ENCODE data around the gene TMEM95.
A peak's percentile ranks its signal among the peaks of the same experiment; 100 is the strongest.
"Not testable (repeated sequence)": the region's sequence is repeated elsewhere in the genome, so short reads cannot be mapped to it uniquely, and the experiment has no call there.

The TMEM95 gene

DNA sequence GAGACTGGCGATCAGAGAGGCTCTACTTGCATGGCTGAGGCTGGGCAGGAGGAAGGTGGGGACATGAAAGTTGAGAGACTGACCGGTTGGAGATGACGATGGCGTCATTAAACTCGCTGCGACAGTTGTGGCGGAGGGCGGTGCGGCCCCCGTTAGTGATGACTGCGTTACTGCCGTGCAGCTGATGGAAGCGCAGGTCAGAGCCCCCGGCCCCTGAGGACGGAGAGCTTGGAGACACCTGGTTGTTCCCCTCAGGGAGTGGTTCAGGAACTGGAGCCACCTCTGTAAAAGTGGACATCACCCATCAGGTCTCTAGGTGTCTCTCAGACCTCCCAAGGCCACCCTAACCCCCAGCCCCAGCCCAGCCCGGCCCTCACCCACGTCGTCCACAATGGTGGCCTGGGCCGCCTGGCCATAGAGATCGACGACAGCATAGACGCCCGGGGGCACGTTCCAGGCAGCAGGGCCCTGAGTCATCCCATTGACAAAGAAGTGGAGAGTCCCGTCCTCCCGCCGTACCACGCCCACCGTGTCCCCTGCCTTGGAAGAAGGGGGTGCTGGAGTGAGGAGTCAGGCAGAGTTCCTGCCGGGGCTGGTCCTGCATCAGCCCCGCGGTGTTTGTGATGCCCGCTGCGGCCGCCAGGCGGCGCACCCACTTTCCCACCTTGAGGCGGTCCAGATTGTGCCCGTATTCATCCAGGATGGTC, 31.1 kb upstream of the TMEM95 start:
- peak; percentile 72 for DNase-seq

DNA sequence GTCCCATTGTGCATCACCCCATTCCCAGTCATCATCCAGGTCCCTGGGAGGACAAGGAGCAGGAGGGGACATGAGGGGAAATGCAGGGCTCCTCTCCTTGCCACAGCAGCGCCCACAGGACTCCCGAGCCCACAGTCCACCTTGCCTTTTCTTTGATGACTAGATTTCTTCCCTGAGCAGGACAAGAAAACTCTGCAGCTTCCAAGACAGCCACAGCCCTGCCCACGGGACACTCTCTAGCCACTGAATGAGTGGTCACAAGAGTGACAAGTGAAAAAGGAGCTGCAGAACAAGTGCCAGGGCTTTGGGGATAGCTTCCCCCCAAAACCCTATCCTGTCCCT, 30.5 kb upstream of the TMEM95 start:
- no peak for DNase-seq

DNA sequence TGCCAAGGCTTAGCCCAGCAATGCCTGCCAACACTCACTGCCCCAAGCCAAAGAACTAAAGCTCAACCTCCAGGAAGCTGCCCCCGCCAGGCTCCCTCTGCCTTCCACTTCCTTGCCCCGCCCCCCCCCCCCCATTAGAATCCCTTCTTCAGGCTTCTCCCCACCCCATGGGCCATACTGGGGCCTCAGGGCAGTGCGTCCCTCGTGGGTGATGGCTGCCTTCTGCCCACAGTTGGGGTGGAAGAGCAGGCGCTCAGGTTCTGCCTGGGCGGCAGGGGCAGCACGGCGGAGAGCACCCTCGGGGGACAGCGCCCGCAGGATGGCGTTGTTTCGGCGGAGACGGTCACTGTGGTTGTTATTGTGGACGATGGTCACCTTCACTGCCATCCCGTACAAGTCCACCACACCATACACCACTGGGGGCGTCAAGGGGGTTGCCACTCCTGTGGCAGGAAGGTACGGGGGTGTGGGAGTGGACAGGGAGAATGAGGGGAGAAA, 29.9 kb upstream of the TMEM95 start:
- no peak for DNase-seq

DNA sequence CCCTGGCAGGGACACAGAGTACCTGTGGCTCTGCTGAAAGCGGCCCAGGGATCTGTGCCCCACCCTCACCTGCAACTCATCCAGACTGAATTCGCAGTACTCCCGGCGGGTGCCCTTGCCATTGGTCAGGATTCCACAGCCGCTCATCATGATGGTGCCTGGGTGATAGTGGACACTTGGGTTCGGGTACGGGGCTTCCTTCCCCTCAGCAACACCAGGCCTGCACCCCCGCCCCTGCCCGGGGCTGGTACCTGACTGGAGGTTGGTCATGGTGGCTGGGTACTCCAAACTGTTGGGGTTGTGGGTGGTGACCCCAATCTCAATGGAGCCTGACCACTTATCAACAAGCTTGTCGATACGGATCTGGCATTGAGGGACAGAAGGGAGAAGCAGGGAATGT, 28.8 kb upstream of the TMEM95 start:
- DNase-seq, result no peak

DNA sequence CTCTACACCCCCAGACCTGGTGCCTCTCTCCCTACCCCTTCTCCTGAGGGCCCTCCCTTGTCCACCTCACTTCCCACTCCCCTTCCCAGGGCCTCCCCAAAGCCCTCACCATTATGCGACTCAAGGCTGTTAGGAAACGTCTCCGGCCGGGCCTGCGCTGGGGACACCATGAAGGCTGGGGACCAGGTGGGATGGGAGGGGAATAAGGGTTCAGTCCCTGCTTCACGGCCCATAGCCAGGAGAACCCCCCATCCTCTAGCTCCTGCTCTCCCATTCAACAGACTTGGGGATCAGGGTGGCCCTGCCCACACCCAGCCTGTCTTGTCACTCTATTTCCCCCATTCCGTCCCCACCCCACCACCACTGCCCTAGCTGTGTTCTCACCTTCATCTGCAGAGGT, 27.9 kb upstream of the TMEM95 start:
- DNase-seq, result no peak

DNA sequence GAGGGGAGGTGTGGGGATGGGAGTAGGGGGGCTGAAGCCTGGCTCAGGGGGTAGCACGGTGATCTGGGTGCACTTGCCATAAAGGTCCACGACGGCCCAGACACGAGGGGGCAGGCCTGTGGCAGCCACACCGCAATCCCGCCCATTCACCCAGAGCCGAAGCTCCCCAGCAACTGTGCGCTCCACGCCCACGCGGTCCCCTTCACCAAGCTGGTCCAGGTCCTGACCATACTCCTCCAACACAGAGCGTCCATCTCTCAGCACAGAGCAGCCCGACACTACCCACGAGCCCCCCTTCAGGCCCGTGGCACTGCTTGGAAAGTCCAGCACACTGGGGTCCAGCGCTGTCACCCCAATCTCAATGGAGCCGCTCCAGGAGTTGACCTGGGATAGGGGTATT, 27.5 kb upstream of the TMEM95 start:
- no peak for DNase-seq

DNA sequence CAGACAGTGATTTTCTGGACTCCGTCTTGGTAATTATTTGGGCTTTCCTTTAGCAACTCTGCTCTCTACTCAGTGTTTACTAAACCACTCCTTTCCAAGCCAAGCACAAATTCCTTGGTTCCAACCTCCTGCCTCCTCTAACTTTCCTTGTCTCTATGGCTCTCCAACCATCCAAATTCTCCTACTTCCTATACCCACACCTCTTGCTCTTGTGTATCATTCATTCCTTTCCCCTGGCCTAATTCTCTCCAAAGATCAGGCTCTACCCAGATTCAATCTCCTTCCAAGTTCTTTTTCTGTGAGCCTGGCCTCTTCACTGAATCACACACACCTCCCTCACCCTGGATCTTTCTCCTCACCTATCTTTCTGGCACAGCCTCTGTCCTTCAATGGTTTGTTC, 26.9 kb upstream of the TMEM95 start:
- no peak for DNase-seq

DNA sequence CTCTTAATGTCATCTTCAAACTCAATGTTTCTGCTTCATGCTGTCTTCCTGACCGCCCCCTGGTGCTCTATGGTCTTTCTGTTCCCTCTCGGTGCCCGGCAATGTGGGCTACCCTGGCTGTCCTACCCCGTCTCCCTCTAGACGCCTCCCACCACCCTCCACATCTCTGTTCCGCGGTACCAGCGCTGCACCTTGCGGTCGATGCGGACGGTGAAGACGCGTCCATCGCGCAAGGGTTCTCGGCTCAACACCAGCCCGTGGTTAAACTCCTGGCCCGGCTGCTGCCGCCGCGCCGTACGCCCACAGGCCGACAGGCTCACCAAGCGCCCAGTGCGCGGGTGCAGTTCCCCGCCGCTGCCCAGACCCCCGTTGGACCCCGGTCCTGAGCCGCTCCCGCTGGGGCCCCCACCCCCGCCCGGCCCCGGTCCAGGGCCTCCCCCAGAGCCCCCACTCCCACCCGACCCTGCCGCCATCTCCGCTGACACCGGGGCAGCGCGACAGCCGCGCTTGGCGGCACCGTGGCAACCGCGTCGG, 26.0 kb upstream of the TMEM95 start, which contains the start of gene NEURL4:
NEURL4 (minus strand) TSS at position 496 of the 534 bp plus-strand sequence; CDS start at position 473, 23 bp downstream.
- no peak for DNase-seq

DNA sequence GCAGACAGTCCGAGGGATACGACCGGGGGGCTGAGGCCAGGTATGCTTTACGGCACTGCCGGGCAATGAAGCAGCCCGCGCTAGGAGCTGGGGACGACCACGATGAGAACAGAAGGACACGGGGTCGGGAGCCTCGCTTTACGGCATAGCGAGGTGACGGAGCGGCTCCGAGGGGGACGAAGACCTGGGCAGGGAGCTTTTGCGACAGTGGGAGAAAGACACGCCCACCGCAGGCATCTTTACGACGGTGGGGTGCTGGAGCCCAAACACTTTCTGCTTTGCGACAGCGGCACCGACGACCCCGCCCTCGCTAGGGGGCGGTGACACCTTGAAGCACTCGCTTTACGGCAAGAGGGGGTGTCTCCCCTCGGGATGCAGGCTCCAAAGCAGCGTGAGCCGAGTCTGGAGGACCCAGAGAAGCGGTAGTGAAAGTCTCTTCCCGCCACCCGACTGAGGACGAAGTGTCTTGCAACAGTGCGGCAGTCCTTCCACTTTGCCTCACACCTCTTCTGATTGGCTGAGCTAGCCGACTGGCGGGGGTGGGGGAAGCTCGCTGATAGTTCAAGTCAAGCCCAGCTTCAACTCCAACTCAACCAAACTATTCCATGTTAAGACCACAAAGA, 25.5 kb upstream of the TMEM95 start:
- DNase-seq, result peak; percentile 98

DNA sequence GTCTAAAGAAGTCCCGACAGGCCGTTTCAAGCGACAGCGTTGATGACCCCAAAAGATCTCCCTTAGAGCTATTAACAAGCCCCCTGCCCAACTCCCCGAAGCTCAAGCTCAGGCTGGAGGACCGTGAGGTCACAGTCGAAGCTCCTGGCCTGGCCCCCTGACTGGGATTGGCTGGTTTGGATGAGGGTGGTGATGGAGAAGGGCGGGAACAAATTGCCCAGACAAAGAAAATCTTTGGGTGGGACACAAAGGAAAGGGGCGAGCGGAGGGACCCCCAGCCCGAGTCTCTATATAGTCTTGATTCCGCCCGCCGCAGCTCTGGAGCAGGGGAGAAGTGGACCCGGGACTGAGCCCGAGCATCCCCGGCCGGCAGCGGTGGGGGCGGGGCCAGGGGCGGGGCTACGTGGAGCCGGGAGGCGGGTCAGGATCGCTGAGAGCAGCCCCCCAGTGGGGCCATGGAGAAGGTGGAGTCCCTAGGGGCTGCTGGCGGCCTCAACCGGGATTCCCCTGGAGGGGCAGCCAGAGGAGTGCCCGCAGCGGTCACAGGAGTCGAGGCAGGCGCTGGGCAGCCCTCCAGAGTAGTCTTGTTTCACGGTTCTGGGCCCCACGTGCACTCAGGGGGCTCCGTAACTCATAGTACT, 24.8 kb upstream of the TMEM95 start:
- DNase-seq, result peak; percentile 87

DNA sequence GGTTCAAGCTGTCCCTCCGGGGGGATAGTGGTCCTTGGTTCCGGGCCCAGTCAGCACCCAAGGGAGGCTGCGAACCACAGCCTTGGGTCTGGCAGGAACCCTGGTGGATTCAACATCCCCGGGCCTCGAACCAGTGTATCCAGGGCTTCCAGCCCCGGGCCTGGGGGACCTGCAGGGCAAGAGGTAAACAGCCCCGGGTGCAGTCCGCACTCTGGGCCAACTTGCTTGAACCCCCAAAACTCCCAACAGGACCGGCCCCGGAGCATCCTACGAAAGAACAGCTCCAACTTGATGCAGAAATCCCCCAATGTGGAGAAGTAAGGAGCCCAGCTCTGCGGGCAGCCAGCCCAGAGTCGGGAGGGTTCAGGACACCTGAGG, 24.3 kb upstream of the TMEM95 start:
- no peak for DNase-seq

DNA sequence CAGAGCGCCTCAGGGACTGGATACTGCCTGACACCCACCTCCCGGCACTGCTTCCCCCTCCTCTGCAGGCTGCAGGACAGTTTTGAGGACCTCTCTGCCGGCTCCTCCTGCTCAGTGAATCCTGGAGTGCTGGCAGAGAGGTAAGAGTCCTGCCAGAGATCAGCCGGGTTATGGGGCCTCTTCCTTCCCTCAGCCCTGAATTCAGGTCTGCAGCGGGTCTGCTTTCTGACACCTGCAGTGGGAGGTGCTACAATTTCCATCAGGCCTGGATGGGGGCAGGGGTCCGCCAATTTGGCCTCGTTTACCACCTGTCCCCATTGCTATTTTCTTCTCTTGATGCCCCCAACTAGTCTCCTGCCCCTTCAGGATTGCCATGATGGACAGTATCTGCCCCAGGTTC, 22.8 kb upstream of the TMEM95 start:
- DNase-seq, result no peak

DNA sequence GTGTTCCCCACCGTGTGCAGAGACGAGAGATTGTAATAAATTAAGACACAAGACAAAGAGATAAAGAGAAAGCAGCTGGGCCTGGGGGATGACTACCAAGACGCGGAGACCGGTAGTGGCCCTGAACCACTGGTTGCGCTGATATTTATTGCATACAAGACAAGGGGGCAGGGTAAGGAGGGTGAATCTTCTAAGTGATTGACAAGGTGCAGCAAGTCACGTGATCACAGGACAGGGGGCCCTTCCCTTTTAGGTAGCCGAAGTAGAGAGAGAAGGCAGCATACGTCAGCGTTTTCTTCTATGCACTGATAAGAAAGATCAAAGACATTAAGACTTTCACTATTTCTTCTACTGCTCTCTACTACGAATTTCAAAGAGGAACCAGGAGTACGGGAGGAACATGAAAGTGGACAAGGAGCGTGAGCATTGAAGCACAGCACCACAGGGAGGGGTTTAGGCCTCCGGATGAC, 22.3 kb upstream of the TMEM95 start:
- peak; percentile 56 for DNase-seq

DNA sequence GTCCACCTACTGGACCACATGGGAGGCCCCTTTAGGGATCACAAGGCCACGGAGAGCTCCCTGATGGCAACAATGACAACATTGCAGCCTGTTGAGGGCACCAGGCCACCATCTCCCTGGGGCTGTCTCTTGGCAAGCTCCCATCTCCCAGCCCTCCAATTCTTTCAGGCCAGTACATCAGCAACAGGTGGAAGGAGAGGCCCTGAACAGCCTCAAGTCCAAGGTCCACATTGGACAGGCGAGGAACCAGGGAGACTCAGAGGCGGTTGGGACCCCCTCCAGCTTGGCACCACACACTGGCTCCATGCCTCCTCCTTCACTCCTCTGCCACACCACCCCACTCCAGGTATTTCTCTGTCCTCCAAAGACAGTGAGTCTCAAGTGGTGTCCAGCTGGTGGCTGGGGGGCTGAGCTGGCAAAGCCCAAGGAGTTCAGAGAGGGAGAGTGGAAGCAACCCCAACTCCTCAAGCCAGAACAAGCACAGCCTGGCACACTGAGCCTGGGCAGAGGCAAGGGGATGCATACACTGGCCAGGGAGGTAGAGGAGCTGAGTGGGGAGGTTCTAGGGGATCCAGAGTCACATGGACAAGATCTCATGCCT, 19.9 kb upstream of the TMEM95 start:
- DNase-seq, result no peak

DNA sequence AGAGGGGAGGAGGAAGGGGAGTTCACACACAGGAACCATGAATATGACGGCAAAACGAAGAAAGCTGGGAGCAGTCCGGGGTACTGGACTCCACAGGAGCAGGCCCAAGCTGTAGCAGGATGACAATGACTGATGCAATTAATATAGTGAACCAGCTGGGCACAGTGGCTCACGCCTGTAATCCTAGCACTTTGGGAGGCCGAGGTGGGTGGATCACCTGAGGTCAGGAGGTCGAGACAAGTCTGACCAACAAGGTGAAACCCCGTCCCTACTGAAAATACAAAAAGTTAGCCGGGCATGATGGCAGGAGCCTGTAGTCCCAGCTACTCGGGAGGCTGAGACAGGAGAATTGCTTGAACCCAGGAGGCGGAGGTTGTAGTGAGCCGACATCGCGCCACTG, 19.2 kb upstream of the TMEM95 start:
- DNase-seq, result not testable (repeated sequence)

DNA sequence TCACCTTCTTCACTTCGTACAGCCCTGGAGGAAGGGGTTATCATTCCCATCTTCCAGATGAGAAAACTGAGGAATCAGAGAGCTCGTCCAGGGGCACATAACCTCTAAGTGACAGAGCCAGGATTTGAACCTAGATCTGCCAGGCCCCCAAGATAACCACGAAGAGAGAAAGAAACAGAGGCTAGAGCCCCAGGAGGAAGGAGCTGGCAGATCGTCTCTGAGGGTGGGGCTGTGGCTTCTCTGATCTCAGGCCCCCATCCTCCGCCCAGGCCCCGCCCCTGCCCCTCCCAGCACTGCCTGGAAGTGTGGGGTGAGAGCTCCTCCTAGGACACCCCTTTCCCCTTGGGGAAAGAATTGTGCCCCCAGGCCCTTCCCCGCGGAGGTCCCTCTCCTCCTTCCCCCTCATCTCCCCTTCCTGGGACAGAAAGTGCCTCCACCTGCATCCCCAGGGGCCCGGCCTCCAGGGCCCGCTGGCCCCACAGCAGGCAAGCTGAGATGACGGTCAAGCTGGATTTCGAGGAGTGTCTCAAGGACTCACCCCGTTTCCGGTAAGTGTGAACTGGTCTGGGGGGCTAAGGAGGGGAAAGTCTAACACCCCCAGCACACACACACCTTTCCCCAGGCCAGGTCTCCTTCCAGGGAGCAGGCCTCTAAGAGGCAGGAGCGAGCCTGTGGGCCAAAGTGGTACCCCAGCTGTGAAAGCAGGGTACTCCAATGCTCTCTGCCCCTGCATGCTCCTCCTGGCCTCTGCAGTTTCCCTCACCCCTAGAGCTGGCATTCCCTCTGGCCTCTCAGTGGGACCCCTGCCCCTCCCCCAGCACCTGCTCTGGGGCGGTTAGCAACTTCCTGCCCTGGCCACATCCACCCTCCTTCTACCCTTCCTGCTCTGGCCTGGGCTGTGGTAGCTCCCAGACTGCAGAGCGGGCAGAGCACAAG, 18.4 kb upstream of the TMEM95 start, which contains the start of gene ACAP1:
ACAP1 (plus strand) TSS at position 290 of the 936 bp plus-strand sequence; CDS start at position 496, 206 bp downstream.
- DNase-seq, result peak; percentile 95

DNA sequence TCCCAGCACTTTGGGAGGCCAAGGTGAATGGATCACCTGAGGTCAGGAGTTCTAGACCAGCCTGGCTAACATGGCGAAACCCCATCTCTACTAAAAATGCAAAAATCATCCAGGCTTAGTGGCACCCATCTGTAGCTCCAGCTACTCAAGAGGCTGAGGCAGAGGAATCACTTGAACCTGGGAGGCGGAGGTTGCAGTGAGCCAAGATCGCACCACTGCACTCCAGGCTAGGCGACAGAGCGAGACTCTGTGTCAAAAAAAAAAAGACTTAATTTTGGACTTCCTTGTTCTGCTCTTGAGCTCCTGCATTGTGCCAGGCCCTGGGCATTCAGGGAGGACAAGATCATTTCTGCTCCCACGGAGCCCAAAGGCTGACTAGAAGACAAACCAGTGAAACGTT, 17.4 kb upstream of the TMEM95 start:
- DNase-seq, result not testable (repeated sequence)

DNA sequence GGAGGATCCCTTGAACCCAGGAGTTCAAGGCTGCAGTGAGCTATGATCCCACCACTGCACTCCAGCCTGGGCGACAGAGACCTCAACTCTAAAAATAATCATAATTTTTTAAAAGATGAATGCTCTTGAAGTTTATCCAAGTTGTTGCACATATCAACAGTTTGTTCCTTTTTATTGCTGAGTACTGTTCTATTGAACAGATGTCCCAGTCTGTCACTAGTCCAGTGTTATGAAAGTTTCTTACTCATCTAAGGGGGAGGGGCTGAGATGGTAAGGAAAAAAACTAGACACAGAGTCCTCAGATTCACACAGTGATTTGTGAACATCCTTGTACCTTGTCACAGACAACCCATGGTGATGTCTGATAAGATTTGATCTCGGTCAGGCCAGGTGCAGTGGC, 14.8 kb upstream of the TMEM95 start:
- no peak for DNase-seq

DNA sequence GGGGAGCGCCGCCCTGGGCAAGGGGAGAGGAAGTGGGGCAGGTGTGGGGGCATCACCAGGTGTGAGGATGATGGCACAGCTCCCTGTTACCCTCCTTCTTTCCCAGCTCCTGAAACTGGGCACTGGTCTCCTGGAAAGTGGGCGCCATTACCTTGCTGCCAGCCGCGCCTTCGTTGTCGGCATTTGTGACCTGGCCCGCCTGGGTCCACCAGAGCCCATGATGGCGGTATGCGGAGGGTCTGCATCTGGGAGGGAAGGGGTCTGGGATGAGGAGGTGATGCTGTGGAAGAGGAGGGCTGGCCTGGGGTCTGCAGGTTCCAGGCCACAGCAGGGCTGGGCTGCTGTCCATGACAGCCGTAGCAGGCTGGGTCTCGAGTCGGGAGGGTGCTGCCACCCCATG, 13.1 kb upstream of the TMEM95 start:
- no peak for DNase-seq

DNA sequence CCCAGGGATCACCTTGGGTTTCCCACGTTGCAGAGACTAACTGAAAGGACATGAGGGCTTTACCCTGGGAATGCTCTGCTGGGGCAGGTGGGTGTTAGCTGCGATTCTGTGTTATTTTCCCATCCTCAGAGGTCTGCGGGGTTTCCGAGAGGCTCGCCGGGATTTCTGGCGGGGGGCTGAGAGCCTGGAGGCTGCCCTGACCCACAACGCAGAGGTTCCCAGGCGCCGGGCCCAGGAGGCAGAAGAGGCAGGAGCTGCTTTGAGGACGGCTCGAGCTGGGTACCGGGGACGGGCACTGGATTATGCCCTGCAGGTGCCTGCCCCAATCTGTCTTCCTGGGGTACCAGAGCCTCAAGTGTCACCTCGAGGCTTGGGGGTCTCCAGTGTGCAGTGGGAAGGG, 11.7 kb upstream of the TMEM95 start:
- no peak for DNase-seq

DNA sequence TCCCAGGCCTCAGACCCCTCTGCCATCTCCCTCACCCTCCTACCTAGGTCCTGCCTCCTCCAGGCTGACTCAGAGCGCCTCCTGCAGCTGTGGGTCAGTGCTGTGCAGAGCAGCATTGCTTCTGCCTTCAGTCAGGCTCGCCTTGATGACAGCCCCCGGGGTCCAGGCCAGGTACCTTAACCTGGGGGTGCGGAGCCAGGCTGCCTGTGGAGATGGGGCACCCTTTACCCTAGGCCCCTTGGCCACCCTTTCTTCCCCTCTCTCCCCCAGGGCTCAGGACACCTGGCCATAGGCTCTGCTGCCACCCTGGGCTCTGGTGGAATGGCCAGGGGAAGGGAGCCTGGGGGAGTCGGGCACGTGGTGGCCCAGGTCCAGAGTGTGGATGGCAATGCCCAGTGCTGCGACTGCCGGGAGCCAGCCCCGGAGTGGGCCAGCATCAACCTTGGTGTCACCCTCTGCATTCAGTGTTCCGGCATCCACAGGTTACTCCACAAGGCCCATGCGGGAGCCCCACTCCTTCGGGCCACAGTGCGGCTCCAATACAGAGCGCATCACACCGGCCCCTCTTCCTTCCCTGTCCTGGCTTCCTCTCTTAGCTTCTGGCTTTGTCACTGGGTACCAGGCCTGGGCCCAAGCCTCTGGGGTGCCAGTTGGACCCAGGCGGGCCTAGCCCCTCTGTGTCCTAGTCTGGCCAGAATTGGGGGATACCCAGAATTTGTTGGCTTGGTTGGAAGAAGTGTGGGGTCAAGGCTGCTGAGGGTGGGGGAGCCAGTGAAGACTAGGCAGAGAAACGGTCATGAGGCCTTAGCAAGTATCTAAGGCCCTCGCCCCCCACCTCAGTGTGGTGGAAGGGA, 8.0 kb upstream of the TMEM95 start:
- no peak for DNase-seq
